Activated naive CD8-positive, alpha-beta T cell treated with anti-CD3 and anti-CD28 coated beads for 36 hours (primary cell): ENCODE measurements around the gene CCDC146. TPM values are rescaled to one million over a fixed set of nuclear protein-coding genes. Genes with fewer than 3 reads are reported as not detected.
"Not testable (repeated sequence)": the region's sequence is repeated elsewhere in the genome, so short reads cannot be mapped to it uniquely, and the experiment has no call there.

Source experiments
- DNase-seq: peaks from one replicate; pipeline ENCODE4 v3.0.0; 2021
- H3K27ac Mint-ChIP-seq: one replicate; pipeline ENCODE4 v1.8.0; 2022; ENCODE audit warnings: mild to moderate bottlenecking, moderate library complexity, mixed read lengths
- H3K27me3 Mint-ChIP-seq: one replicate; pipeline ENCODE4 v1.8.0; 2022; ENCODE audit warnings: mild to moderate bottlenecking, mixed read lengths
- H3K36me3 Mint-ChIP-seq: one replicate; pipeline ENCODE4 v1.8.0; 2021; ENCODE audit warnings: mild to moderate bottlenecking, mixed read lengths
- H3K4me1 Mint-ChIP-seq: one replicate; pipeline ENCODE4 v1.8.0; 2021; ENCODE audit warnings: mixed read lengths
- H3K4me3 Mint-ChIP-seq: one replicate; pipeline ENCODE4 v1.8.0; 2022; ENCODE audit warnings: mild to moderate bottlenecking, moderate library complexity, mixed read lengths
- H3K9me3 Mint-ChIP-seq: one replicate; pipeline ENCODE4 v1.8.0; 2022; ENCODE audit warnings: mixed read lengths
- total RNA-seq, 2 experiments: library from RNA; stranded (reverse); gene quantifications; one replicate each; pipeline ENCODE4 v1.2.3, GENCODE V29; 2021

CCDC146 gene
- total RNA-seq, 2 experiments from 2014 or later = 0.90 to 0.93 TPM

GRCh38 chr7:77269360-77270093, 147.1 kb downstream of the CCDC146 start:
- H3K4me1 Mint-ChIP-seq = peaks cover 7% of the 10 kb centered on the region
- H3K9me3 Mint-ChIP-seq = no peaks in the 10 kb centered on the region
- H3K36me3 Mint-ChIP-seq = peaks cover 1% of the 10 kb centered on the region
- H3K4me3 Mint-ChIP-seq = no peak overlapping the region
- no peaks in the 10 kb centered on the region for H3K27me3 Mint-ChIP-seq
- no peak overlapping the region for H3K27ac Mint-ChIP-seq
- no peak for DNase-seq

- DNase-seq = no peak
- Mint-ChIP-seq H3K4me1 (peaks cover 7% of the 10 kb centered on the region), H3K27me3 (no peaks in the 10 kb centered on the region), H3K4me3 (no peak overlapping the region), H3K27ac (no peak overlapping the region), H3K36me3 (peaks cover 2% of the 10 kb centered on the region), H3K9me3 (no peaks in the 10 kb centered on the region)
These were observed 147.7 kb downstream of the CCDC146 start for GRCh38 chr7:77270094-77270480.

- Mint-ChIP-seq H3K9me3 (no peaks in the 10 kb centered on the region), H3K4me3 (no peak overlapping the region)
These were observed 149.4 kb downstream of the CCDC146 start for GRCh38 chr7:77271766-77272165.

GRCh38 chr7:77275663-77276062, 153.2 kb downstream of the CCDC146 start:
- not testable (repeated sequence) for DNase-seq, H3K27me3 Mint-ChIP-seq, H3K27ac Mint-ChIP-seq, H3K36me3 Mint-ChIP-seq, H3K9me3 Mint-ChIP-seq, H3K4me3 Mint-ChIP-seq, H3K4me1 Mint-ChIP-seq

More at GRCh38 chr7:77271766-77272165, 149.4 kb downstream of the CCDC146 start:
- H3K27me3 Mint-ChIP-seq = no peaks in the 10 kb centered on the region
- peaks cover 6% of the 10 kb centered on the region for H3K4me1 Mint-ChIP-seq
- DNase-seq = no peak
- H3K27ac Mint-ChIP-seq = no peak overlapping the region
- peaks cover 4% of the 10 kb centered on the region for H3K36me3 Mint-ChIP-seq

- no peak overlapping the region for H3K4me3 Mint-ChIP-seq
- peaks cover 6% of the 10 kb centered on the region for H3K4me1 Mint-ChIP-seq
- no peak for DNase-seq
- peaks cover 4% of the 10 kb centered on the region for H3K36me3 Mint-ChIP-seq
- no peaks in the 10 kb centered on the region for H3K27me3 Mint-ChIP-seq
- no peaks in the 10 kb centered on the region for H3K9me3 Mint-ChIP-seq
- H3K27ac Mint-ChIP-seq = no peak overlapping the region
These were observed 153.7 kb downstream of the CCDC146 start for GRCh38 chr7:77276120-77276519.

- H3K27me3 Mint-ChIP-seq = no peaks in the 10 kb centered on the region
- H3K27ac Mint-ChIP-seq = no peak overlapping the region
- H3K4me1 Mint-ChIP-seq = no peaks in the 10 kb centered on the region
- H3K36me3 Mint-ChIP-seq = peaks cover 6% of the 10 kb centered on the region
- no peak for DNase-seq
- peaks cover 5% of the 10 kb centered on the region for H3K9me3 Mint-ChIP-seq
- no peak overlapping the region for H3K4me3 Mint-ChIP-seq
These were observed 159.5 kb downstream of the CCDC146 start for GRCh38 chr7:77281780-77282478.

- H3K36me3 Mint-ChIP-seq = peaks cover 10% of the 10 kb centered on the region
- no peaks in the 10 kb centered on the region for H3K4me1 Mint-ChIP-seq
- no peak for DNase-seq
- peaks cover 6% of the 10 kb centered on the region for H3K9me3 Mint-ChIP-seq
- H3K4me3 Mint-ChIP-seq = no peak overlapping the region
- no peak overlapping the region for H3K27ac Mint-ChIP-seq
- no peaks in the 10 kb centered on the region for H3K27me3 Mint-ChIP-seq
These were observed 160.5 kb downstream of the CCDC146 start for GRCh38 chr7:77282897-77283296.

GRCh38 chr7:77284005-77284404, 161.6 kb downstream of the CCDC146 start:
- H3K27ac Mint-ChIP-seq = no peak overlapping the region

GRCh38 chr7:77284616-77285015, 162.2 kb downstream of the CCDC146 start:
- H3K27me3 Mint-ChIP-seq = no peaks in the 10 kb centered on the region
- peaks cover 6% of the 10 kb centered on the region for H3K9me3 Mint-ChIP-seq
- H3K4me1 Mint-ChIP-seq = no peaks in the 10 kb centered on the region
- H3K4me3 Mint-ChIP-seq = no peak overlapping the region
- peaks cover 13% of the 10 kb centered on the region for H3K36me3 Mint-ChIP-seq
- H3K27ac Mint-ChIP-seq = no peak overlapping the region
- DNase-seq = no peak

More at GRCh38 chr7:77284005-77284404, 161.6 kb downstream of the CCDC146 start:
- peaks cover 6% of the 10 kb centered on the region for H3K9me3 Mint-ChIP-seq
- H3K4me1 Mint-ChIP-seq = no peaks in the 10 kb centered on the region
- H3K36me3 Mint-ChIP-seq = peaks cover 13% of the 10 kb centered on the region
- no peaks in the 10 kb centered on the region for H3K27me3 Mint-ChIP-seq
- no peak for DNase-seq
- no peak overlapping the region for H3K4me3 Mint-ChIP-seq

GRCh38 chr7:77288676-77289320, 166.4 kb downstream of the CCDC146 start:
- Mint-ChIP-seq H3K36me3 (peaks cover 13% of the 10 kb centered on the region), H3K27me3 (no peaks in the 10 kb centered on the region), H3K9me3 (peaks cover 6% of the 10 kb centered on the region), H3K4me3 (no peak overlapping the region), H3K27ac (no peak overlapping the region), H3K4me1 (no peaks in the 10 kb centered on the region)
- no peak for DNase-seq

GRCh38 chr7:77289387-77289786, 167.0 kb downstream of the CCDC146 start:
- H3K9me3 Mint-ChIP-seq = peaks cover 6% of the 10 kb centered on the region
- no peaks in the 10 kb centered on the region for H3K27me3 Mint-ChIP-seq
- H3K4me1 Mint-ChIP-seq = no peaks in the 10 kb centered on the region
- H3K36me3 Mint-ChIP-seq = peaks cover 13% of the 10 kb centered on the region
- H3K4me3 Mint-ChIP-seq = no peak overlapping the region
- DNase-seq = no peak
- no peak overlapping the region for H3K27ac Mint-ChIP-seq

- Mint-ChIP-seq H3K27me3 (no peaks in the 10 kb centered on the region), H3K4me1 (no peaks in the 10 kb centered on the region), H3K36me3 (peaks cover 13% of the 10 kb centered on the region), H3K9me3 (peaks cover 6% of the 10 kb centered on the region), H3K4me3 (no peak overlapping the region), H3K27ac (no peak overlapping the region)
- DNase-seq = no peak
These were observed 168.0 kb downstream of the CCDC146 start for GRCh38 chr7:77290425-77290824.

- Mint-ChIP-seq H3K36me3 (peaks cover 16% of the 10 kb centered on the region), H3K4me3 (no peak overlapping the region), H3K4me1 (no peaks in the 10 kb centered on the region), H3K27me3 (no peaks in the 10 kb centered on the region), H3K9me3 (peaks cover 8% of the 10 kb centered on the region), H3K27ac (no peak overlapping the region)
- no peak for DNase-seq
These were observed 170.6 kb downstream of the CCDC146 start for GRCh38 chr7:77293046-77293445.

GRCh38 chr7:77295549-77295948, 173.1 kb downstream of the CCDC146 start:
- no peak overlapping the region for H3K4me3 Mint-ChIP-seq
- H3K36me3 Mint-ChIP-seq = peaks cover 16% of the 10 kb centered on the region
- DNase-seq = no peak
- H3K9me3 Mint-ChIP-seq = peaks cover 12% of the 10 kb centered on the region
- H3K27ac Mint-ChIP-seq = no peak overlapping the region
- no peaks in the 10 kb centered on the region for H3K27me3 Mint-ChIP-seq
- H3K4me1 Mint-ChIP-seq = no peaks in the 10 kb centered on the region

GRCh38 chr7:77306231-77307067, 184.0 kb downstream of the CCDC146 start:
- Mint-ChIP-seq H3K4me3 (no peak overlapping the region), H3K9me3 (peaks cover 17% of the 10 kb centered on the region), H3K36me3 (peaks cover 28% of the 10 kb centered on the region), H3K27me3 (no peaks in the 10 kb centered on the region), H3K4me1 (peaks cover 3% of the 10 kb centered on the region), H3K27ac (no peak overlapping the region)
- no peak for DNase-seq
